Upper lobe of left lung (tissue), 4 donors: ENCODE data around the gene H2AZ1.

ENCODE experiments used
- CTCF ChIP-seq, 6 experiments: fragments of 450-650 bp in 4 of 6; fragments of 200-600 bp in 2 of 6; sonication (generic) in 2 of 6; IDR thresholded peaks; one replicate each; pipeline ENCODE4 v1.5.1; 2016 to 2019; ENCODE audit warnings: antibody characterized with exemption in 6 of 6
- POLR2AphosphoS5 ChIP-seq, 2 donors: sonication (generic); formaldehyde crosslinking; IDR thresholded peaks; one replicate each; pipeline ENCODE4 v1.5.1; 2017; ENCODE audit warnings: antibody characterized with exemption in 2 of 2

GRCh38 chr4:99934891-99935290 lies 15.2 kb downstream of the H2AZ1 start:
- TF ChIP-seq CTCF (IDR thresholded peaks at IDR 0.05), result no peak
- TF ChIP-seq POLR2AphosphoS5 (IDR thresholded peaks at IDR 0.05), result no peak
